MV-4-11 (cell line): Measurements from ENCODE around the gene ROBO1.
"Not testable (repeated sequence)": the region's sequence is repeated elsewhere in the genome, so short reads cannot be mapped to it uniquely, and the experiment has no call there.

Experiments used
- DNase-seq: peaks from one replicate; lab custom pipeline; 2025; lab: John Stamatoyannopoulos, UW

Gene ROBO1

GRCh38 chr3:78911394-78911793 lies 856.4 kb downstream of the ROBO1 start:
- no peak for DNase-seq

GRCh38 chr3:78908236-78908635 lies 859.6 kb downstream of the ROBO1 start:
- no peak for DNase-seq

GRCh38 chr3:78907367-78907766 lies 860.4 kb downstream of the ROBO1 start:
- no peak for DNase-seq

- DNase-seq = no peak
Measured at GRCh38 chr3:78906930-78907329, 860.9 kb downstream of the ROBO1 start.

DNA sequence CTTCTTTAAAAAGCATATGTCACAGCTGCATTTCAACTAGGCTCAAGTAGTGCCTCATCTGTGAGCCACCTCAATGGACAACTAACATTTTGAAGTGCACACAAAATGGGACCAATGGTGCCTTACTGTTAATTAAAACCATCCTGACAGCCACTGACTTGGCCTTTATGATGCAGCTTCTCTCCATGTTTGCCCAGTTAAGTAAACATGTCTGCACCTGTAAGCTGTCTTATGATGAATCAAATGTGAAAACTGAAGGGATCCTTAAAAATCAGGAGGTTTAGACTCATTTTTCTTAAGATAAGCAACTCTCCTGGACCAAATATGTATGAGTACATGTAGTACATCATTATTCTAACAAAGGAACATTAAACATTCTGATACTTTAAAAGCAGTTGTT lies 861.6 kb downstream of the ROBO1 start:
- DNase-seq = no peak

- DNase-seq = no peak
Measured at GRCh38 chr3:78905700-78906099, 862.1 kb downstream of the ROBO1 start.

GRCh38 chr3:78901544-78901943 lies 866.3 kb downstream of the ROBO1 start:
- no peak for DNase-seq

DNA sequence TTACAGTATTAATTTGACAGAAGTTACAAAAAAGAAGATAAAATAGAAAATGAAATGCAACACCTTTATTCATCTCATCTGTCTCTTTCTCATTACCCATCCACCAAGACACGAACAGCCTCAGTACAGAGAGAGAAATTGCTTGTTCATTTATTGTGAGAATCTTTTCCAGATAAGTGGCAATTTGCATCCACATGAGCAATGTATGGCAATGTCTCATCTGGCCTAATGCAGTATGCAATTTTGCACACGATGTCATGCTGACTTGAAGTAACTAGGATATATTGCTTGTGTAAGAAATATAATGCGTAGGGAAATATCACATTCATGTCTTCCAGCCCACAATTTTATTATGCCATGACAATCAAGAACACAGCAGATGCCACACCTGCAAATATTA lies 866.9 kb downstream of the ROBO1 start:
- no peak for DNase-seq

DNA sequence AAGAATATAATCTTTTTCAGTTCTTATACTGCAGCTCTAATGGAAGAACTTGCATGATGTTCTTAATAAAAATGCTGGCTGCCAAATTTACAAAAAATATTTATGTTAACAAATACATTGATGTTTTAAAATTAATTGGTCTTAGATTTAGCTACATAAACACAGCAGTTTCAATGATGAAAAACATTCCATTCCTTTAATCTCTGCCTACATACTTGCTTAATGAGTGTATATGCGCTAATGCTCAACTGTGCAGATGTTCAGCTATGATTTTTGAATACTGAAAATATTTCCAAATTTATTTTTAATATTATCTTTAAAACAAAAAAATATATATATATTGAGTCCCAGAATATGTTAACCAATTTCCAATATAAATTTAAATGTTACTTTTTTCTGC lies 867.4 kb downstream of the ROBO1 start:
- no peak for DNase-seq

GRCh38 chr3:78895528-78895927 lies 872.3 kb downstream of the ROBO1 start:
- DNase-seq = no peak

GRCh38 chr3:78894787-78895186 lies 873.0 kb downstream of the ROBO1 start:
- no peak for DNase-seq

GRCh38 chr3:78893161-78893560 lies 874.6 kb downstream of the ROBO1 start:
- no peak for DNase-seq

DNA sequence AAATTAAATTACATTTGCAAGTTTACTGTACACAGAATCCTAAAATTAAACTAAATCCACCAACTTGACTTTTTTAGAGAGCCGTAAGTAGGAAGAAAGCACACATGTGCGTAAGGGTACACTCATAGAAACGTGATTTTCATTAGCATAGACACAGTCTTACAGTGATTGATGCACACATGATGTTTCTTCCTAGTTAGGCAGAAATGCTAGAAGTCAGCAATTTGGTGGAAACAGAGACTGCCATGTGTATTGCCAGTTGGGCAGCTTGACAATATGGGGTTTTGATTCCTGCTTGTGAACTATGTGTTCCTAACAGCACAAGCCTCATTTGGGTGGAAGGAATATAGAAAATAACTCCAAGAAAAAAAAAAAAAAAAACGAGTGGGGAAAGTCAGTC lies 878.5 kb downstream of the ROBO1 start:
- no peak for DNase-seq

GRCh38 chr3:78888635-78889034 lies 879.2 kb downstream of the ROBO1 start:
- no peak for DNase-seq

DNA sequence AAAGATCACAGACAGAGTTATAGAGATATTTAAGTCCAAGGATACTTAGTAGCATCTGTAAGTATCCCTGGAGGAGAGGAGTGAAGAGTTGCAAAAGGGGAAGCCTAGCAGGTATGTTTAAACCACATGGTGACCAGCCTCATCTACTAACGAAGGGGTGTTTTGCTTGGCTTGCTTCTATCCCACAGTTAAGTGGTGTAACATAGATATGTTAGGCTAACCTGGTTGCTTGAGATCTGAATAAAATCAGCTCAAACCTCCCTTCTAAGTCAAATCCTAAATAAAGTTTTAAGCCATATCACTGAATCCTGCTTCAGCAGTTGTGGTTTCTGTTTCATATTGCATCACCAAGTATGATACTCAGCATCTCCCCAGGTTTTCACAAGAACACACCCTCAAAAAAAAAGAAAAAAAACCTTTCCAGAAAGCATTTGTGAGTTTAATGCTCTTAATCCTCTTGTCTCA lies 880.2 kb downstream of the ROBO1 start:
- DNase-seq = peak; percentile 3

DNA sequence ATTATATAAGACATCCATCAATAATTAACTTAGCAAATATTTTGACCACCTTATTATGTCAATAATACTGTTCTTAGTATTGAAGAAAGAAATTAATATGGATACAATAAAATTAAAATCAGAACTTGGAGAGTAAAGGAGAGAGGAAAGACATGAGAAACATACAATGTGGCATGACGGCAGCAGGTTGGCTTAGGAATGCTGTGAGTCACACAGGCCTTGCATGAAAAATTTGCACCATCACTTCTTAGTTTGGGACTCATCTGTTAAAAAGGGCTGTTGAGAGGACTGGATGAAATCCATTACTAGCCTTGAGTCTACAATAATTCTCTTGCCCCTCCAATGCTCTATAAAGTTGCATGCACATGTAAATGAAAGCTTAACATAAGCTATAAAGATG lies 880.8 kb downstream of the ROBO1 start:
- no peak for DNase-seq

- not testable (repeated sequence) for DNase-seq
Measured at GRCh38 chr3:78884567-78884966, 883.2 kb downstream of the ROBO1 start.

GRCh38 chr3:78882251-78882650 lies 885.5 kb downstream of the ROBO1 start:
- DNase-seq = no peak

DNA sequence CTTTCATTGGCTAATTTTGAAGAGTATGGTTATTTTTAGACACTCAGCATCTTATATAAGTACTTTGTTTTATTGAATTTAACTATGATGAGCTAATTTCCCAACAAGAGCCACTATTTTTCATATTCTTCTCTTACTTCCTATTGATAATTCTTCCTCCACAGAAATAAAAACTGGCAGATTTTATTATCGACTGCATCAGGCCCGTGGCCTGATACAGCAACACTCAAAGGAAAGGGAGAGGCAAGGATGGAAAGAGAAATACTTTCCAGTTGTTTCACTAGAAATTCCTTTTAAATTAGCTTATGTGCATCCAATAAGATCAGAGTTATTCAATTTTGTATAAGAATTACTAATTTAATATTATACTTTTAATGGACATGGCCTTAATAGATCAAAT lies 886.3 kb downstream of the ROBO1 start:
- no peak for DNase-seq

DNA sequence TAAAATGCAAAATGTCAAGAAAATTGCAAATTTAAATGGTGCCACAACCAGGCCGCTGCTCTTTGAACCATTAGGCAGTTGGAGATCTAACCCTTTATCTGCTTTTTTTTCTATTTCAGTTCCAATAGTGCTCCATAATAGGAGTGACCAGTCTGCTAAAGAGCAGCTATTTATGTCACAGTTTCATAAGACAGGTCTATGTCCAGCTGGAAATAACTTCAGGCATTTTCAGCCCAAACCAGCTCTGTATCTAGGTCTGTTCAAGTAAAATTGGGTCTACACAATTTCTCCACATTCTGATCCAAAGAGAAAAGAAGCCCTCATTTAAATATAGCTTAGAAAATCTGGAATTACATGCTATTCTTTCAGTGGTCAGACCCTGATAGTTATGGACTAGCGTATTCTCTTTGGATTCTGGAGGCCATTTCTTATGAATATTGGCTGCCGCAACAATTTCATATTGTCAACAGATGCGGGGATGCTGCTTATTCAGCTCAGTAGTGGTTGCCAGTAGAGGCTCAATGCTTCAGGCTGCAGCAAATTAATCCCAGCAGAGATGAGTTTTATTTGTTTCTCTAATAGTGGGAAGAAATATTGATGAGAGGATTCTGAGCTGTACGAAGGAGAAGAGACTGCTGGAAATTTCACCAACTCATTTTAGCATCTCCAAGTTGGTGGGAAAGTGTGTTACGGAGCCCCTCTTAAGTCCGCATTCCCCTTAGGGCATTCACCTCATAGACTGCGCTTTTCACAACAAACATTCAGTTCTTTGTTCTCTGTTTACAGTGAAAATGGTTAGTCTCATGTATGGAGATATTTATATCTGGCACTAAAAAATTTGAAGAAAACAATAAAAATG lies 887.0 kb downstream of the ROBO1 start:
- no peak for DNase-seq

DNA sequence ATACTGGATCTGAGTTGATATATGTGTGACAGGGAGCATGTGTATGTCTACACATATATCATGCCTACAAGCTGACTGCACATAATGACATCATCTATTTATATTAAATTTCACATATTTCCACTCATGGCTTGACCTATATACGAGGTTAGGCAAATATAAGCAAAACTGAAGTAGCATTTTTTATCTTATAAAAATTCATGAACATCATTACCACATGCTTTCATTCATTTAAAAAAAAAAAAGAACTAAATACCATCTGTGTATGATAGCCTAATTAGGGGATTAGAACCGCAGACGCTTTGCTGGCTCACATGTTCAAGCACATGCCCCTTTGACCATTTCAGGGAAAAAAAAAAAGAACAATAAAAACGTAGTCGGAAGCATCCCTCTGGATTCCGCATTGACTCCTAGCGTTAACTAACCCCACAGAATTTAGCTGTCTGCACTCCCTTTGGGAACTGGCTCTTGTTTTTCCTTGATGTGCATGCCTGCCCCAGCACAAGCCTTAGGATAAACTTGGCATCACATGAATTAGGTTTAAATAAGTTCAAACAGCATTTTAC lies 888.4 kb downstream of the ROBO1 start:
- no peak for DNase-seq

GRCh38 chr3:78878789-78879188 lies 889.0 kb downstream of the ROBO1 start:
- no peak for DNase-seq

- DNase-seq = no peak
Measured at GRCh38 chr3:78878011-78878410, 889.8 kb downstream of the ROBO1 start.

GRCh38 chr3:78875851-78876250 lies 891.9 kb downstream of the ROBO1 start:
- no peak for DNase-seq
